Measurements from ENCODE around the gene CACFD1.
"Not testable (repeated sequence)": the region's sequence is repeated elsewhere in the genome, so short reads cannot be mapped to it uniquely, and the experiment has no call there.

CACFD1 gene

DNA sequence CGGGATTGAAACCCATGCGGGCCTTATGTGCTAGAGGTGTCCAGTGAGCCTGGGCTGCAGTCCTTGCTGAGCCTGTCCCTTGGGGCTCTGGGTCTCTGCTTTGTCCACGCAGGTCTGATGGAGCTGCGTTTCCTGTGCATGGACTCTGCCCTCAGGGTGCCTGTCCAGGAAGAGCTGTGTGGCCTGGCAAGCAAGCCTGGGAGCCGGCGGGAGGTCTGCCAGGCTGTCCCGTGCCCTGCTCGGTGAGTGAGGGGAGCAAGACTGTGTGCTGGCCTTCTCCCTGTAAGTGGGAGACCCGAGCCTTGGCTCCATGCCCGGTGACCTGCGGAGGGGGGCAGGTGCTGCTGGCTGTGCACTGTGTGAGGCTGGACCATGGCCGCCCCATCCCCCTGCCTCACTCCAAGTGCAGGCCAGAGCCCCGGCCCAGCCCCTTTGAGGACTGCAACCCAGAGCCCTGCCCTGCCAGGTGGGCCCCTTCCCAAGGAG is 11.2 kb upstream of the CACFD1 start:
- Histone ChIP-seq H3K9me3 (ENCODE audit: control insufficient read depth, insufficient read depth, low read length) (no peaks in the 10 kb centered on the region), H4K20me1 (ENCODE audit: control insufficient read depth, insufficient read depth, low read depth, low read length) (no peaks in the 10 kb centered on the region), H3K4me2 (ENCODE audit: low read length) (no peak overlapping the region), H3K4me1 (ENCODE audit: control insufficient read depth, low read length) (no peaks in the 10 kb centered on the region), H3K4me3 (ENCODE audit: low read length) (no peak overlapping the region), H3K9me2 (replicated peaks; ENCODE audit: control insufficient read depth, low read length) (no peaks in the 10 kb centered on the region), H3K79me2 (ENCODE audit: control insufficient read depth, low read length) (no peaks in the 10 kb centered on the region), H3F3A (ENCODE audit: control insufficient read depth, insufficient read depth) (no peaks in the 10 kb centered on the region), H3K36me3 (ENCODE audit: control insufficient read depth, low read length) (no peaks in the 10 kb centered on the region), H3K27ac (ENCODE audit: low read depth, low read length) (no peak overlapping the region), H3K27me3 (ENCODE audit: control insufficient read depth, low read length) (peaks cover 17% of the 10 kb centered on the region)
- TF ChIP-seq, protein P1, sequence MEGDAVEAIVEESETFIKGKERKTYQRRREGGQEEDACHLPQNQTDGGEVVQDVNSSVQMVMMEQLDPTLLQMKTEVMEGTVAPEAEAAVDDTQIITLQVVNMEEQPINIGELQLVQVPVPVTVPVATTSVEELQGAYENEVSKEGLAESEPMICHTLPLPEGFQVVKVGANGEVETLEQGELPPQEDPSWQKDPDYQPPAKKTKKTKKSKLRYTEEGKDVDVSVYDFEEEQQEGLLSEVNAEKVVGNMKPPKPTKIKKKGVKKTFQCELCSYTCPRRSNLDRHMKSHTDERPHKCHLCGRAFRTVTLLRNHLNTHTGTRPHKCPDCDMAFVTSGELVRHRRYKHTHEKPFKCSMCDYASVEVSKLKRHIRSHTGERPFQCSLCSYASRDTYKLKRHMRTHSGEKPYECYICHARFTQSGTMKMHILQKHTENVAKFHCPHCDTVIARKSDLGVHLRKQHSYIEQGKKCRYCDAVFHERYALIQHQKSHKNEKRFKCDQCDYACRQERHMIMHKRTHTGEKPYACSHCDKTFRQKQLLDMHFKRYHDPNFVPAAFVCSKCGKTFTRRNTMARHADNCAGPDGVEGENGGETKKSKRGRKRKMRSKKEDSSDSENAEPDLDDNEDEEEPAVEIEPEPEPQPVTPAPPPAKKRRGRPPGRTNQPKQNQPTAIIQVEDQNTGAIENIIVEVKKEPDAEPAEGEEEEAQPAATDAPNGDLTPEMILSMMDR (IDR thresholded peaks at IDR 0.05; ENCODE audit: low read depth, low read length, poor library complexity, severe bottlenecking): no peak
- TF ChIP-seq EZH2phosphoT487 (IDR thresholded peaks at IDR 0.05; ENCODE audit: borderline replicate concordance, low read length): no peak

- Histone ChIP-seq H3K4me3 (ENCODE audit: low read length) (no peak overlapping the region), H3K79me2 (ENCODE audit: control insufficient read depth, low read length) (no peaks in the 10 kb centered on the region), H4K20me1 (ENCODE audit: control insufficient read depth, insufficient read depth, low read depth, low read length) (no peaks in the 10 kb centered on the region), H3K36me3 (ENCODE audit: control insufficient read depth, low read length) (no peaks in the 10 kb centered on the region), H3K4me1 (ENCODE audit: control insufficient read depth, low read length) (no peaks in the 10 kb centered on the region), H3F3A (ENCODE audit: control insufficient read depth, insufficient read depth) (no peaks in the 10 kb centered on the region), H3K27me3 (ENCODE audit: control insufficient read depth, low read length) (peaks cover 17% of the 10 kb centered on the region), H3K4me2 (ENCODE audit: low read length) (no peak overlapping the region), H3K27ac (ENCODE audit: low read depth, low read length) (no peak overlapping the region), H3K9me3 (ENCODE audit: control insufficient read depth, insufficient read depth, low read length) (no peaks in the 10 kb centered on the region), H3K9me2 (replicated peaks; ENCODE audit: control insufficient read depth, low read length) (no peaks in the 10 kb centered on the region)
- TF ChIP-seq, protein P1 (IDR thresholded peaks at IDR 0.05; ENCODE audit: low read depth, low read length, poor library complexity, severe bottlenecking): no peak
- TF ChIP-seq EZH2phosphoT487 (IDR thresholded peaks at IDR 0.05; ENCODE audit: borderline replicate concordance, low read length): no peak
Measured at GRCh38 chr9:133449760-133450159, 10.0 kb upstream of the CACFD1 start.

DNA sequence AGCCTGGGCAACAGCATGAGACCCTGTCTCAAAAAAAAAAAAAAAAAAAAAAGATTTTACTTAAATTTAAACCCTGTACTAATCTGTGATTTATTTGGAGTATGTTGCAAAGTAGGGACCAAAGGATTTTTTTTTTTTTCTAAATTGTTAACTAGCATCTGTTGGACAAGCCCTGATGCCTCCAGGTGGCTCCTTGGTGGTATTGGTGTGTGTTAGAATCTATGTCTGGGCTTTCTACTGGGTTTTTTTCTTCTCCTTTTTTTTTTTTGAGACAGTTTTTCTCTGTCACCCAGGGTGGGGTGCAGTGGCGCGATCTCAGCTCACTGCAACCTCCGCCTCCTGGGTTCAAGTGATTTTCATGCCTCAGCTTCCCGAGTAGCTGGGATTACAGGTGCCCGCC is 7.9 kb upstream of the CACFD1 start:
- H3K4me1 ChIP-seq (ENCODE audit: control insufficient read depth, low read length); H3K9me3 ChIP-seq (ENCODE audit: control insufficient read depth, insufficient read depth, low read length); H3K79me2 ChIP-seq (ENCODE audit: control insufficient read depth, low read length); H3F3A ChIP-seq (ENCODE audit: control insufficient read depth, insufficient read depth); H4K20me1 ChIP-seq (ENCODE audit: control insufficient read depth, insufficient read depth, low read depth, low read length); H3K36me3 ChIP-seq (ENCODE audit: control insufficient read depth, low read length); H3K4me3 ChIP-seq (ENCODE audit: low read length); H3K4me2 ChIP-seq (ENCODE audit: low read length); H3K9me2 ChIP-seq (replicated peaks; ENCODE audit: control insufficient read depth, low read length); H3K27ac ChIP-seq (ENCODE audit: low read depth, low read length): not testable (repeated sequence)
- peaks cover 12% of the 10 kb centered on the region for H3K27me3 ChIP-seq (ENCODE audit: control insufficient read depth, low read length)

- Histone ChIP-seq H3K9me2 (replicated peaks; ENCODE audit: control insufficient read depth, low read length) (no peaks in the 10 kb centered on the region), H3K27me3 (ENCODE audit: control insufficient read depth, low read length) (peaks cover 12% of the 10 kb centered on the region), H3K9me3 (ENCODE audit: control insufficient read depth, insufficient read depth, low read length) (no peaks in the 10 kb centered on the region), H3K4me1 (ENCODE audit: control insufficient read depth, low read length) (no peaks in the 10 kb centered on the region), H3K4me3 (ENCODE audit: low read length) (no peak overlapping the region), H3F3A (ENCODE audit: control insufficient read depth, insufficient read depth) (no peaks in the 10 kb centered on the region), H3K36me3 (ENCODE audit: control insufficient read depth, low read length) (no peaks in the 10 kb centered on the region), H3K4me2 (ENCODE audit: low read length) (no peak overlapping the region), H4K20me1 (ENCODE audit: control insufficient read depth, insufficient read depth, low read depth, low read length) (no peaks in the 10 kb centered on the region), H3K27ac (ENCODE audit: low read depth, low read length) (no peak overlapping the region), H3K79me2 (ENCODE audit: control insufficient read depth, low read length) (no peaks in the 10 kb centered on the region)
- TF ChIP-seq, protein P1 (IDR thresholded peaks at IDR 0.05; ENCODE audit: low read depth, low read length, poor library complexity, severe bottlenecking): no peak
- no peak for TF ChIP-seq EZH2phosphoT487 (IDR thresholded peaks at IDR 0.05; ENCODE audit: borderline replicate concordance, low read length)
Measured at GRCh38 chr9:133452562-133452961, 7.2 kb upstream of the CACFD1 start.

Measured in DOHH2 (cell line).